Endothelial cell of umbilical vein (primary cell): ENCODE measurements around the gene ZNF132. TPM values are rescaled to one million over a fixed set of nuclear protein-coding genes. Genes with fewer than 3 reads are reported as not detected.
A peak's percentile ranks its signal among the peaks of the same experiment; 100 is the strongest.

Source experiments
- BruUV-seq: library from RNA; stranded (reverse); fragments of 400-500 nt; replicated peaks from 2 replicates; lab custom pipeline; 2021; lab: Mats Ljungman, UMichigan
- CTCF ChIA-PET: fragments of 300-600, 350-600 bp; sonication (Branson Sonifier 250); formaldehyde crosslinking; loops from one replicate; lab custom pipeline; 2021; ENCODE audit warnings: antibody characterized with exemption, inconsistent platforms; lab: Charles Lee
- POLR2A ChIA-PET: fragments of 300-600, 350-600 bp; sonication (Branson Sonifier 250); formaldehyde crosslinking; loops from one replicate; lab custom pipeline; 2021; ENCODE audit warnings: antibody characterized with exemption, inconsistent platforms; lab: Charles Lee
- DNase-seq: peaks from one replicate; pipeline ENCODE4 v3.0.0-alpha.2; 2011; ENCODE audit warnings: low read depth, low spot score
- FAIRE-seq: peaks from 2 replicates; lab custom pipeline; 2011; peaks lifted over from hg19 to GRCh38; lab: Jason Lieb, UNC
- H2AFZ ChIP-seq: 2 replicates; pipeline ENCODE4 v1.6.0; 2012; ENCODE audit warnings: low read depth, low read length, control low read depth, inconsistent platforms
- H3K27ac ChIP-seq: 2 replicates; pipeline ENCODE4 v1.5.1; 2011; ENCODE audit warnings: low read depth, mild to moderate bottlenecking, control low read depth, low read length, moderate library complexity; ENCODE audit not compliant: insufficient read depth
- H3K27me3 ChIP-seq, 2 experiments: 2 replicates each; pipeline versions ENCODE4 v1.6.0 to v1.6.1; 2011; ENCODE audit warnings: low read length in 2 of 2, mixed read lengths in 1 of 2; ENCODE audit not compliant: control insufficient read depth in 2 of 2, insufficient read depth in 2 of 2
- H3K36me3 ChIP-seq, 2 experiments: 2 replicates in 1 of 2; 3 replicates in 1 of 2; pipeline ENCODE4 v1.5.1; 2011; ENCODE audit warnings: low read length in 2 of 2, mild to moderate bottlenecking in 1 of 2, moderate library complexity in 1 of 2; ENCODE audit not compliant: control insufficient read depth in 2 of 2, insufficient read depth in 2 of 2; ENCODE audit errors: extremely low read depth in 1 of 2
- H3K4me1 ChIP-seq: 3 replicates; pipeline ENCODE4 v1.5.1; 2011; ENCODE audit warnings: mild to moderate bottlenecking, low read length; ENCODE audit not compliant: control insufficient read depth, insufficient read depth; ENCODE audit errors: extremely low read depth
- H3K4me2 ChIP-seq: 2 replicates; pipeline ENCODE4 v1.6.1; 2011; ENCODE audit warnings: low read length, control low read depth, mixed read lengths; ENCODE audit not compliant: insufficient read depth
- H3K4me3 ChIP-seq, 3 experiments: fragments of 200-600 bp in 1 of 3; sonication (generic), shearing (Covaris generic) in 1 of 3; replicated peaks in 1 of 3; 2 replicates each; pipeline ENCODE4 v1.5.1; 2011 to 2016; ENCODE audit warnings: control low read depth in 3 of 3, low read length in 3 of 3, mild to moderate bottlenecking in 2 of 3, inconsistent platforms in 1 of 3, low read depth in 1 of 3, moderate library complexity in 1 of 3; ENCODE audit not compliant: insufficient read depth in 1 of 3
- H3K79me2 ChIP-seq: 2 replicates; pipeline ENCODE4 v1.6.0; 2012; ENCODE audit warnings: low read length, inconsistent platforms; ENCODE audit not compliant: control insufficient read depth, insufficient read depth
- H3K9ac ChIP-seq: replicated peaks from 2 replicates; pipeline ENCODE3; 2011; ENCODE audit warnings: low read length, control low read depth; ENCODE audit not compliant: insufficient read depth; ENCODE audit errors: extremely low read depth
- H3K9me1 ChIP-seq: replicated peaks from 3 replicates; pipeline ENCODE4 v1.6.0; 2011; ENCODE audit warnings: mild to moderate bottlenecking, low read length; ENCODE audit not compliant: control insufficient read depth, insufficient read depth; ENCODE audit errors: extremely low read depth
- H3K9me3 ChIP-seq: replicated peaks from 2 replicates; pipeline ENCODE4 v1.5.1; 2012; ENCODE audit warnings: low read length, inconsistent platforms; ENCODE audit not compliant: control insufficient read depth, insufficient read depth
- H4K20me1 ChIP-seq: replicated peaks from 2 replicates; pipeline ENCODE3; 2011; ENCODE audit warnings: mild to moderate bottlenecking, low read length; ENCODE audit not compliant: control insufficient read depth, insufficient read depth; ENCODE audit errors: extremely low read depth
- EZH2 ChIP-seq: IDR thresholded peaks from 2 replicates; pipeline ENCODE4 v1.6.1; 2012; ENCODE audit warnings: borderline replicate concordance, low read depth, mild to moderate bottlenecking, moderate library complexity, low read length, inconsistent platforms; ENCODE audit not compliant: severe bottlenecking
- FOS ChIP-seq: IDR thresholded peaks from 2 replicates; pipeline ENCODE4 v1.6.1; 2011; ENCODE audit warnings: mild to moderate bottlenecking, low read length, moderate library complexity, borderline replicate concordance; ENCODE audit not compliant: insufficient read depth
- GATA2 ChIP-seq: IDR thresholded peaks from 2 replicates; pipeline ENCODE4 v1.7.0; 2011; ENCODE audit warnings: low read depth, mild to moderate bottlenecking, moderate library complexity, mixed read lengths, low read length; ENCODE audit not compliant: insufficient read length, insufficient read depth
- JUN ChIP-seq: IDR thresholded peaks from 2 replicates; pipeline ENCODE4 v1.6.1; 2011; ENCODE audit warnings: borderline replicate concordance, low read depth; ENCODE audit not compliant: insufficient read length, insufficient read depth
- MYC ChIP-seq: IDR thresholded peaks from one replicate; pipeline ENCODE4 v1.6.1; 2011; ENCODE audit warnings: mild to moderate bottlenecking, low read depth, low read length
- POLR2A ChIP-seq: IDR thresholded peaks from 2 replicates; pipeline ENCODE4 v1.6.1; 2012; ENCODE audit warnings: low read depth, mild to moderate bottlenecking, control low read depth, low read length
- POLR2AphosphoS5 ChIP-seq: IDR thresholded peaks from 2 replicates; pipeline ENCODE4 v1.6.1; 2012; ENCODE audit warnings: low read depth, mild to moderate bottlenecking, control low read depth, low read length, moderate library complexity; ENCODE audit not compliant: insufficient read depth
- dilution Hi-C: fragments of 300-500 bp; cut with MboI; formaldehyde crosslinking; loops from one replicate; pipeline ENCODE4 v1.15.0; 2019; ENCODE audit warnings: low sequenced_read_pairs; ENCODE audit not compliant: extremely low pct_ligation_motif_present
- intact Hi-C: fragments of 100-400 bp; cut with micrococcal nuclease; formaldehyde crosslinking; loops from one replicate; pipeline ENCODE4 v1.10.0; 2022
- polyA plus RNA-seq, 4 experiments: library from polyadenylated mRNA; depleted of rRNA in 3 of 4; stranded (reverse) in 3 of 4; unstranded in 1 of 4; fragments of >200 nt; gene quantifications; 2 replicates each; pipeline versions ENCODE4 v1.2.1 to v1.2.3, GENCODE V29; 2011 to 2012; ENCODE audit warnings: missing spikeins in 1 of 4
- total RNA-seq: library from RNA; stranded (reverse); gene quantifications from 2 replicates; pipeline ENCODE4 v1.2.3, GENCODE V29; 2021
- TF ChIP-seq, protein P1 (sequence below), 2 donors: IDR thresholded peaks; 1 replicate in 1 of 2; 2 replicates in 1 of 2; pipeline ENCODE4 v1.5.1; 2011; ENCODE audit warnings: low read length in 2 of 2, mild to moderate bottlenecking in 2 of 2, moderate library complexity in 2 of 2, control low read depth in 1 of 2, inconsistent platforms in 1 of 2, low read depth in 1 of 2; ENCODE audit not compliant: insufficient read depth in 1 of 2; ENCODE audit errors: extremely low read depth in 1 of 2
- TF ChIP-seq, protein P2 (sequence below): IDR thresholded peaks from 2 replicates; pipeline ENCODE4 v1.6.1; 2011; ENCODE audit not compliant: insufficient read depth, insufficient read length

Gene ZNF132
- total and polyA plus RNA-seq, 2 donors (not counting 3 experiments of a cell fraction or from before 2014, with no cell fraction given): 0.54 to 4.2 TPM

GRCh38 chr19:58387338-58388174 lies 52.4 kb downstream of the ZNF132 start:
- Histone ChIP-seq H3K4me1 (peaks cover 17% of the 10 kb centered on the region), H3K27ac (peak overlapping the region; percentile 42), H3K4me2 (peak overlapping the region; percentile 74), H3K27me3 (no peaks in the 10 kb centered on the region), H3K9ac (peak overlapping the region; percentile 91), H3K9me3 (no peaks in the 10 kb centered on the region), H3K36me3 (peaks cover 0 to 5% of the 10 kb centered on the region in 2 experiments), H3K79me2 (peaks cover 36% of the 10 kb centered on the region), H2AFZ (no peak overlapping the region), H3K4me3 (peak overlapping the region; percentile 67 to 93 (median 75)), H4K20me1 (peaks cover 2% of the 10 kb centered on the region), H3K9me1 (no peaks in the 10 kb centered on the region)
- CTCF ChIA-PET: no interaction called here
- FAIRE-seq: peak; percentile 4
- TSS peak; percentile 63 for BruUV-seq
- POLR2A ChIA-PET: no interaction called here
- TF ChIP-seq POLR2A (no peak), EZH2 (no peak), FOS (no peak), POLR2AphosphoS5 (no peak), GATA2 (no peak), JUN (no peak), MYC (no peak)
- TF ChIP-seq, protein P1, sequence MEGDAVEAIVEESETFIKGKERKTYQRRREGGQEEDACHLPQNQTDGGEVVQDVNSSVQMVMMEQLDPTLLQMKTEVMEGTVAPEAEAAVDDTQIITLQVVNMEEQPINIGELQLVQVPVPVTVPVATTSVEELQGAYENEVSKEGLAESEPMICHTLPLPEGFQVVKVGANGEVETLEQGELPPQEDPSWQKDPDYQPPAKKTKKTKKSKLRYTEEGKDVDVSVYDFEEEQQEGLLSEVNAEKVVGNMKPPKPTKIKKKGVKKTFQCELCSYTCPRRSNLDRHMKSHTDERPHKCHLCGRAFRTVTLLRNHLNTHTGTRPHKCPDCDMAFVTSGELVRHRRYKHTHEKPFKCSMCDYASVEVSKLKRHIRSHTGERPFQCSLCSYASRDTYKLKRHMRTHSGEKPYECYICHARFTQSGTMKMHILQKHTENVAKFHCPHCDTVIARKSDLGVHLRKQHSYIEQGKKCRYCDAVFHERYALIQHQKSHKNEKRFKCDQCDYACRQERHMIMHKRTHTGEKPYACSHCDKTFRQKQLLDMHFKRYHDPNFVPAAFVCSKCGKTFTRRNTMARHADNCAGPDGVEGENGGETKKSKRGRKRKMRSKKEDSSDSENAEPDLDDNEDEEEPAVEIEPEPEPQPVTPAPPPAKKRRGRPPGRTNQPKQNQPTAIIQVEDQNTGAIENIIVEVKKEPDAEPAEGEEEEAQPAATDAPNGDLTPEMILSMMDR (IDR thresholded peaks at IDR 0.05; ENCODE audit: extremely low read depth in 1 of 2, insufficient read depth in 1 of 2, low read depth in 1 of 2, low read length in 2 of 2): no peak
- TF ChIP-seq, protein P2, sequence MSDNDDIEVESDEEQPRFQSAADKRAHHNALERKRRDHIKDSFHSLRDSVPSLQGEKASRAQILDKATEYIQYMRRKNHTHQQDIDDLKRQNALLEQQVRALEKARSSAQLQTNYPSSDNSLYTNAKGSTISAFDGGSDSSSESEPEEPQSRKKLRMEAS: no peak
- intact Hi-C loops (loop anchor here (1.0 to 2.0 kb wide), 3 partner anchors 8 to 172 kb away; partner anchors contain the start of gene RNF225), dilution Hi-C loops (no loop called here)
- no peak for DNase-seq
